Immature natural killer cell (primary cell): ENCODE measurements around the gene ADAM15. TPM values are rescaled to one million over a fixed set of nuclear protein-coding genes. Genes with fewer than 3 reads are reported as not detected.

ENCODE experiments used
- DNase-seq, 3 donors: peaks; one replicate each; pipeline ENCODE4 v3.0.0; 2022; ENCODE audit warnings: mixed read lengths in 1 of 3
- H3K27ac Mint-ChIP-seq, 6 donors: one replicate each; pipeline ENCODE4 v1.8.0; 2020; ENCODE audit warnings: mixed read lengths in 6 of 6, mild to moderate bottlenecking in 5 of 6, inconsistent platforms in 4 of 6, moderate library complexity in 3 of 6
- H3K27me3 Mint-ChIP-seq, 3 donors: one replicate each; pipeline ENCODE4 v1.8.0; 2020 to 2021; ENCODE audit warnings: low read depth in 3 of 3, mild to moderate bottlenecking in 3 of 3, mixed read lengths in 3 of 3, moderate library complexity in 3 of 3, inconsistent platforms in 1 of 3
- H3K36me3 Mint-ChIP-seq, 3 donors: one replicate each; pipeline ENCODE4 v1.8.0; 2020; ENCODE audit warnings: mixed read lengths in 3 of 3, inconsistent platforms in 2 of 3, mild to moderate bottlenecking in 2 of 3
- H3K4me1 Mint-ChIP-seq, 2 donors: one replicate each; pipeline ENCODE4 v1.8.0; 2020; ENCODE audit warnings: inconsistent platforms in 2 of 2, mild to moderate bottlenecking in 2 of 2, mixed read lengths in 2 of 2, moderate library complexity in 1 of 2
- H3K4me3 Mint-ChIP-seq, 5 donors: one replicate each; pipeline ENCODE4 v1.8.0; 2020; ENCODE audit warnings: mild to moderate bottlenecking in 5 of 5, mixed read lengths in 5 of 5, inconsistent platforms in 3 of 5, moderate library complexity in 3 of 5
- H3K9me3 Mint-ChIP-seq, 6 donors: one replicate each; pipeline ENCODE4 v1.8.0; 2020; ENCODE audit warnings: mild to moderate bottlenecking in 6 of 6, mixed read lengths in 6 of 6, inconsistent platforms in 4 of 6, moderate library complexity in 3 of 6
- polyA plus RNA-seq, 3 donors: library from polyadenylated mRNA; unstranded; fragments of 300-500 nt; fragmentation: Illumina TruSeq; gene quantifications; one replicate each; pipeline ENCODE4 v1.2.3, GENCODE V29; 2021

The ADAM15 gene, protein sequence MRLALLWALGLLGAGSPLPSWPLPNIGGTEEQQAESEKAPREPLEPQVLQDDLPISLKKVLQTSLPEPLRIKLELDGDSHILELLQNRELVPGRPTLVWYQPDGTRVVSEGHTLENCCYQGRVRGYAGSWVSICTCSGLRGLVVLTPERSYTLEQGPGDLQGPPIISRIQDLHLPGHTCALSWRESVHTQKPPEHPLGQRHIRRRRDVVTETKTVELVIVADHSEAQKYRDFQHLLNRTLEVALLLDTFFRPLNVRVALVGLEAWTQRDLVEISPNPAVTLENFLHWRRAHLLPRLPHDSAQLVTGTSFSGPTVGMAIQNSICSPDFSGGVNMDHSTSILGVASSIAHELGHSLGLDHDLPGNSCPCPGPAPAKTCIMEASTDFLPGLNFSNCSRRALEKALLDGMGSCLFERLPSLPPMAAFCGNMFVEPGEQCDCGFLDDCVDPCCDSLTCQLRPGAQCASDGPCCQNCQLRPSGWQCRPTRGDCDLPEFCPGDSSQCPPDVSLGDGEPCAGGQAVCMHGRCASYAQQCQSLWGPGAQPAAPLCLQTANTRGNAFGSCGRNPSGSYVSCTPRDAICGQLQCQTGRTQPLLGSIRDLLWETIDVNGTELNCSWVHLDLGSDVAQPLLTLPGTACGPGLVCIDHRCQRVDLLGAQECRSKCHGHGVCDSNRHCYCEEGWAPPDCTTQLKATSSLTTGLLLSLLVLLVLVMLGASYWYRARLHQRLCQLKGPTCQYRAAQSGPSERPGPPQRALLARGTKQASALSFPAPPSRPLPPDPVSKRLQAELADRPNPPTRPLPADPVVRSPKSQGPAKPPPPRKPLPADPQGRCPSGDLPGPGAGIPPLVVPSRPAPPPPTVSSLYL
- 10 to 100 TPM; 10.4 to 27.1 (median 24.3) TPM for polyA plus RNA-seq

DNA sequence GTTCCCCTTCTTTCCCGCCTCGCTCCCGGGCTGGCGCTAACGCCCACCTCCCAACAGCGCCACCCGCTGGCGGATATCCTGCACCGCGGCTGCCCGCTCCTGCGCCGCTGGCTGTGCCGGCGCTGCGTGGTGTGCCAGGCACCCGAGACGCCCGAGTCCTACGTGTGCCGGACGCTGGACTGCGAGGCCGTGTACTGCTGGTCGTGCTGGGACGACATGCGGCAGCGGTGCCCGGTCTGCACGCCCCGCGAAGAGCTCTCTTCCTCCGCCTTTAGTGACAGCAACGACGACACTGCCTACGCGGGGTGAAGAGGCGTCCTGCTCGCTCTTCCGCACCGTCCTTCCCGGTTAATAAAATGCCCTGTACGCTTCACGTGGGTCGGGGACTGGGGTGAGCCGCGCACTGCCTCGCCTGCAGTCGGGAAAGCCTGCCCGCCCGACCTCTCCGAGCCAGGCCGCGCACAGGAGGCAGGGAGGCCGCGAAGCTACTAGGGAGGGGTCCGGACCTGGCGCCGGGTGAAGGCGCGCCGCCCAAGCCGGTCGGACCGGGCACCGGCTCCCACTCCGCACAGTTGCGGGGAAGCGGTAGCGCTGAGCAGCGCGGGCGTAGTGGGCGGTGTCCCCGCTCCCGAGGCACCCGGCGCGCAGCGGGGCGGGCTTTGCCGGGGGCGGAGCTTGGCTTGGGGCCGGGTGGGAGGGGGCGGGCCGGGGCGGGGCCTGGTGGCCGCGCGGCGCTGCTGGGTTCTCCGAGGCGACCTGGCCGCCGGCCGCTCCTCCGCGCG lies at the start of gene ADAM15:
ADAM15 (plus strand) TSS at position 757 of the 782 bp plus-strand sequence. CDS start 71 bp downstream, outside the sequence.
- Mint-ChIP-seq H3K4me3 (peak within 1 kb of the TSS; percentile 84 to 89 (median 87)), H3K27me3 (peaks cover 0 to 3% (median 1%) of the 10 kb centered on the region in 3 donors), H3K27ac (peak within 1 kb of the TSS in 5 of 6 donors; percentile 56 to 88 (median 76)), H3K9me3 (no peaks in the 10 kb centered on the region), H3K36me3 (no peaks in the 10 kb centered on the region), H3K4me1 (peaks cover 24 to 28% of the 10 kb centered on the region in 2 donors)
- peak; percentile 74 to 80 (median 78) for DNase-seq

DNA sequence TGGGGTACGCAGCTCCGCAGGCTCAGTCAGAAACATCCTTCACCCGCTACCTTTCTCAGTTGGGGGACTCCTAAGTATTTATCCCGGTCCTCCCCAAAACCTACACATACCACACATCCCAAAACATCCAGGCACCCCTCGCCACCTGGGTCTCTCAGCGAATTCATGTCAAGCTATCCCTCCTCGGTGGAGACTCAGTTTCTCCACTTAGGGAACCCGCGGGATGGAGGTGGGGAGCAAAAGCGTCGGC lies 49.8 kb upstream of the ADAM15 start:
- Mint-ChIP-seq H3K9me3 (no peaks in the 10 kb centered on the region), H3K4me1 (peaks cover 45 to 47% of the 10 kb centered on the region in 2 donors), H3K27ac (peak overlapping the region; percentile 79 to 89 (median 86)), H3K36me3 (no peaks in the 10 kb centered on the region), H3K4me3 (peak overlapping the region; percentile 86 to 97 (median 93)), H3K27me3 (peaks cover 2 to 8% (median 2%) of the 10 kb centered on the region in 3 donors)
- DNase-seq: no peak

DNA sequence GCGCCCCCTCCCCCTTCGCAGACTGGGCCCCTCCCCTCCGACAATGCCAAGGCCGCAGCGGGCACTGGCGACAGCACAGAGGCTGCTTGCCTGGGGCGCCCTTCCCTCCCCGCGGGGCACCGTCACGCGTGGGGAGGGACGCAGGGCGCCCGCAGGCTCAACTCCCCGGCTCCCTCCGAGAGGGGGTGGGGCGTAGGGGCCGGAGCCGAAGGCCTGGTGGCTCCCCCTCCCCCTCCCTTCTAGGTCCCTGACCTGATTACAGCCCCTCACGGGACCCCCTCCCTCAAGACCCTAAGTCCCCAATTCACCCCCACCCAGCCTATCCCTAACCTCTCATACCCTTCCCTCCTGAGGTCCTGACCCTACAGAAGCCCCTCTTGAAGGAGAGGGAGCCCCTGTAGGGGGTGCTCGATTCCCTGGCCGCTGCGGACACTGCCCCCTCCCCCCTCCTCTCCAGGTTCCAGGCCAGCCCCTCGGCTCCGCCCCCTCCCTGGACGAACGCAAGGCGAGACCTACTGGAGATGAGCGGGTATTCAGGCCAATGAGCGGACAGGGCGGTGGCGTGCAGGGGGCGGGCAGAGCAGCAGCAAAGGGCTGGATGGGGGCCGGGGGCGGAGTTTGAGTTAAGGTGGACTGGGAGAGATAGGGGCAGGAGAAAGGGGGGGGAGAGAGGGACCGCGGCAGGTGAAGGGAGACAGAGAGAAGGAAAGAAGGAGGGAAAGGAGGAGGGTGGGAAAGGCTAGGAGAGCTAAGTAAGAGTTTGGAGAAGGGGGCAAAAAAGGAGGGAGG lies 49.2 kb upstream of the ADAM15 start:
- peak; percentile 97 for DNase-seq
- H3K36me3 Mint-ChIP-seq: no peaks in the 10 kb centered on the region
- peaks cover 2 to 8% (median 2%) of the 10 kb centered on the region in 3 donors for H3K27me3 Mint-ChIP-seq
- H3K4me1 Mint-ChIP-seq: peaks cover 50 to 52% of the 10 kb centered on the region in 2 donors
- no peaks in the 10 kb centered on the region for H3K9me3 Mint-ChIP-seq
- H3K27ac Mint-ChIP-seq: peak overlapping the region; percentile 81 to 98 (median 90)
- peak overlapping the region; percentile 89 to 97 (median 93) for H3K4me3 Mint-ChIP-seq

DNA sequence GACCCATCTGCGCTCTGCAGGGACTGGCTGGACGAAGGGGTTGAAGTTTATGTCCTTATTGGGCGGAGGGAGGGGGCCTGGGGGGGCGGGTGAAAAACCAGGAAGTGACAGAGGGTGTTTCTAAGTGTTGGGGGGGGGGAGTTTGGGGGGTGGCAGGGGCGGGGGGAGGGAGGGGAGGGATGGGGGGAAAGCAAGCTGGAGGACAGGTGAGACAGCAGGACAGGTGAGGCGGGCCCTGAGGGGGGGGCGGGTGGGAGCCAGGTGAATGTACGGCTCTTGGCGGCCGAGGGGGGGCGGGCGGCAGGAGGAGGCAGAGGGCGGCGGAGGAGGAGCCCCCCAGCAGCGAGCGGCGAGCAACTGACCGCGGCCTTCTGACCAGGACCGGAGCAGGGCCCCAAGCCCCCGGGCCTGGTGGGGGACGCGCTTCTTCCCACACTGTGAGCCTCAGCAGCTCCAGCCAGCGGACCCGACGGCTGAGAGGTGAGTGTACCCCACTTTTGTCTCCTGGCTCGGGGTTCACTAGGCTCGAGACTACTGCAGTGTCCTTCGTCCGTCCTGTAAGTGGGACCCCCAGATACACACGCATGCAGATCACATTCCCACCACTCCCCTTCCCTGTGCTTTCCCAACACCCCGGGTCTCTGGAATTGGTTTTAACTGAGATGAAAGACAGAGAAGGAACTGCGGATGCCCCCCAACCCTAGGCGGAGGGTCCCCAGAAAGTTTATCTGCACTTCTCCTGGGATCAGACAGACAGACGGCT lies 48.5 kb upstream of the ADAM15 start, which contains the start of gene ZBTB7B:
ZBTB7B (plus strand) TSS at position 339 of the 763 bp plus-strand sequence. CDS start 11,859 bp downstream, outside the sequence.
- peak within 1 kb of the TSS; percentile 95 to 98 (median 97) for H3K4me3 Mint-ChIP-seq
- H3K27me3 Mint-ChIP-seq: peaks cover 2 to 8% (median 2%) of the 10 kb centered on the region in 3 donors
- H3K9me3 Mint-ChIP-seq: no peaks in the 10 kb centered on the region
- peak in 1 of 3 donors; percentile 28 for DNase-seq
- peaks cover 53% of the 10 kb centered on the region in 2 donors for H3K4me1 Mint-ChIP-seq
- H3K27ac Mint-ChIP-seq: peak within 1 kb of the TSS; percentile 85 to 98 (median 90)
- H3K36me3 Mint-ChIP-seq: no peaks in the 10 kb centered on the region

DNA sequence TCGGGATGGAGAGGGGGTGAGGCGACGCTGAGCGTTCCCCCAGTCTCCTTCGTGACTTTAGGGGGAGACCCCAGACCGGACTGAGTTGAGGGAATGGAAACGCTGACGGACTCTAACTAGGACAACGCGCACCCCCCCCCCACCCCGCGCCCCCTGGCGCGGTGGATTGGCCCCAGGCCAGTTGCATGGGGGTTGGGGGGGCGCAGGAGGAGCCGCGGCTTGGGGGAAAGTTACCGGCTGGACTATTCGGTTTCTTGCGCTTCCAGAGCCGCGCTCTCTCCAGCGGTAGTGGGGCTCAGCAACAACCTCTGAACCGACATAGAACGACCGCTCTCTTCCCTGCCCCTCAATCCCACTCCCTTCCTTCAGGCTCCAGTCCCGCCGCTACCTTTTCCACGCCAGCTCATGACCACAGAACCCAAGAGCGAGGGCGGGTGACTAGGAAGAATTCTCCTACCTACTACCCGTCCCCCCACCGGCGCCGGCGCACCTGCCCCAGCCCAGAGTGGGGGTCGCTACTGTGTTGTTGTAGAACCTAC lies 47.8 kb upstream of the ADAM15 start:
- Mint-ChIP-seq H3K27me3 (peaks cover 2 to 8% (median 2%) of the 10 kb centered on the region in 3 donors), H3K4me1 (peaks cover 51 to 53% of the 10 kb centered on the region in 2 donors)

DNA sequence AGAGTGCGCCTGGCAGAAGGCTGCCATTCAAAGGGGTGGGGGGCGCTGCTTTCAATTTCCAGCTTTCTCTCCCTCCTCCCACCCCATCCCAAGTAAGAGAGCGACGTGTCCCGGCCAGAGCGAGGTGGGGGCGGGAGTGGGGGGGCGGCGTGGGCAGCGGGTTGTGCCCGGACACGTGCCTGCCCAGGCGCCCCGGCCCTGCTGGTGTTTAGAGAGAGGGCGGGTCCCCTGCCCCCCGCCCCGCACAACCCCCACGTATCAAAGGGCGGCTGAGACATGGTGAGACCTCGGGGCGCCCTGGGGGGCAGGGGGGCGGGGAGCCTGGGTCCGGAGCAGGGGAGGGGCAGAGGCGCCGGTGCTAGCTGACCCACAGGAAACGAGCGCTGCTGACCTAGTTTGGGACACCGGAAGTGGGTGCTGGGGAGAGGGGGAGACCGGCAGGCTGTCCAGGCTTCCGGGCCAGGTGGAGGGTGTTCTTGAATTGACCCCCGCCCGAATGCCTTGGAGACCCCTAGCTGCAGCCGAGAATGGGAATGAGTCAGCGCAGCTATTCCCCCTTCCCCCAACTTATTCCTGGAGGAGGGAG lies 47.3 kb upstream of the ADAM15 start:
- Mint-ChIP-seq H3K4me3 (peak overlapping the region; percentile 95 to 98 (median 97)), H3K27me3 (peaks cover 2 to 8% (median 2%) of the 10 kb centered on the region in 3 donors), H3K36me3 (no peaks in the 10 kb centered on the region), H3K9me3 (peaks cover 0 to 1% (median 0%) of the 10 kb centered on the region in 6 donors), H3K4me1 (peaks cover 50 to 53% of the 10 kb centered on the region in 2 donors), H3K27ac (peak overlapping the region; percentile 87 to 93 (median 90))
- DNase-seq: no peak

More for the DNA sequence above, 47.8 kb upstream of the ADAM15 start:
- Mint-ChIP-seq H3K27ac (peak overlapping the region; percentile 85 to 93 (median 90)), H3K36me3 (no peaks in the 10 kb centered on the region), H3K4me3 (peak overlapping the region; percentile 95 to 98 (median 97)), H3K9me3 (no peaks in the 10 kb centered on the region)
- DNase-seq: no peak

DNA sequence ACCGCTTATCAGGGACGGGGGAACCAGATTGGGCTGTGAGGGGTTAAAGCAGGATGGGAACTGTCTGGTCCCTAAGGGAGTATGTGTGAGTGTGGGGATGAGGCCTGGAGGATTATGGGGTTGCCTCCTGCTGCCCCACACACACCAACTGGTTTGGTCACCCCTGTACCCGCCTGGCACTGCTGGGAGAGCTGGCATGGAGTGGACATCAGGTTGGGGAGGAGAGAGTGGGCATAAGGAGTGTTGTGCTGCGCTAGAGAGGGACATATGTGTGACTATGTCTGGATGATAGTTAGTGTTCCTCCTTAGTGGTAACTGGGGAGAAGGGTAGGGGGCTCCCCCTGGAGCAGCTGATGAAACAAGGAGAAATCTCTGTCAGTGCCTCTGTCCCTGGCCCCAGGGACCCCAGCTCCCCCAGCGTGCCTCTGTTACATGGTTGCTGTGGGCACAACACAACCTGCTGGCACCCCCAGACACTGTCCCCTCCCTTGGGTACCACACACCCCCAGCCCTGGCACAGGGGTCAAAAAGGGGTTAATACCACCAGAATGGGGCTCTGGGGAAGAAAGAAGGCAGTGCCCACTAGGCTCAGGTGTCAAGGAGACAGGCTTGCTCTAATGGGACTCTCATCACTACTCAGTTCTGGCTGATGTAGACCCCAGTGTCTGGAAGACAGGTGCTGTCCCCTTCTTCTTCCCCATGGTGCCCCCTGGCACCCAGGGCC lies 46.6 kb upstream of the ADAM15 start:
- Mint-ChIP-seq H3K27me3 (peaks cover 2 to 8% (median 2%) of the 10 kb centered on the region in 3 donors), H3K4me1 (peaks cover 51 to 54% of the 10 kb centered on the region in 2 donors)

DNA sequence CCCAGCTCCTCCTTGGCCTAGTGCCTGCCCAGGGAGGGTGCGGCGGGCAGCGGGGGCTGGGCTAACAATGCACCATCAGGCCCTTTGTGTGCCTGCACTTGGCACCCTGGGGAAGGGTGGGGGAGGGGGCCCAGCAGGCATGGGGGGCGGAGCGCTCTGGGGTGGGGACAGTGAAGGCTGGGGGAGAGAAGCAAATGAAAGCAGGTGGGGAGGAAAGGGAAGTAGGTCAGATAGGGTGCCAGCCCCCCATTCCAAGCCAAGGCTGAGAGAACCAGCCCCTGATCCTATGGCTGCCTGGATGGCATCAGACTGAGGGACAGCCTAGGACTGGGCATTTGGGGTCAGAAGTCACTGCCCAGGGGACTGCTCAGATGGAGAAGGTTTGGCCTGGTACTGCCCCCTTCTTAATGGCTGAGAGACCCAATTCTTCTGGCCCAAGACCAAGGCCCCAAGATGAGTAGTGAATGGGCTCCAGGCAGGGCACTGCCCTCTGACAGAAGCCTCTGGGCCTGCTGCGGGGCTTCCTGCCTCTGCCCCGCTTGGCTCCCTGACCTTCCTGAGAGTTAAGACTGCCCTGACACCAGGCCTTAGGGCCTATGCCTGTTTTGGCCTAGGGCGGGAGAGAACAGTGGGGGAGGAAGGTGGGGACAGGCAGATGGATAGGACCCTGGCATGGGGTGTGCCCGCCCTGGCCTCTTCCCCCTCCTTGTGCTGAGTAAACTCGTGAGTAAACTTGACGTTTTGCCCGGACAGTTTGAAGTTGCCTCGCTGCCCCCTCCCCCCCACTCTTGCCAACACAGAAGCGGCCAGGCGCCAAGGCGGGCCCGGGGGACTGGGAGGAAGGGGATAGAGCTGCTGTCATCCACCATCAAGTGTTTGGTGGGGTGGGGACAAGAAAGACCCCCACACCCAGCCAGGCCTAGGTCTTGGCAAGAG lies 45.8 kb upstream of the ADAM15 start:
- no peak for DNase-seq
- Mint-ChIP-seq H3K4me3 (peak overlapping the region; percentile 27 to 62 (median 58)), H3K36me3 (no peaks in the 10 kb centered on the region), H3K9me3 (peaks cover 0 to 1% (median 0%) of the 10 kb centered on the region in 6 donors), H3K4me1 (peaks cover 52 to 54% of the 10 kb centered on the region in 2 donors), H3K27ac (peak overlapping the region; percentile 61 to 91 (median 82)), H3K27me3 (peaks cover 0 to 5% (median 2%) of the 10 kb centered on the region in 3 donors)

More for the DNA sequence above, 46.6 kb upstream of the ADAM15 start:
- Mint-ChIP-seq H3K27ac (peak overlapping the region; percentile 87 to 92 (median 88)), H3K4me3 (peak overlapping the region; percentile 79 to 98 (median 95)), H3K36me3 (no peaks in the 10 kb centered on the region), H3K9me3 (peaks cover 0 to 1% (median 0%) of the 10 kb centered on the region in 6 donors)
- no peak for DNase-seq

DNA sequence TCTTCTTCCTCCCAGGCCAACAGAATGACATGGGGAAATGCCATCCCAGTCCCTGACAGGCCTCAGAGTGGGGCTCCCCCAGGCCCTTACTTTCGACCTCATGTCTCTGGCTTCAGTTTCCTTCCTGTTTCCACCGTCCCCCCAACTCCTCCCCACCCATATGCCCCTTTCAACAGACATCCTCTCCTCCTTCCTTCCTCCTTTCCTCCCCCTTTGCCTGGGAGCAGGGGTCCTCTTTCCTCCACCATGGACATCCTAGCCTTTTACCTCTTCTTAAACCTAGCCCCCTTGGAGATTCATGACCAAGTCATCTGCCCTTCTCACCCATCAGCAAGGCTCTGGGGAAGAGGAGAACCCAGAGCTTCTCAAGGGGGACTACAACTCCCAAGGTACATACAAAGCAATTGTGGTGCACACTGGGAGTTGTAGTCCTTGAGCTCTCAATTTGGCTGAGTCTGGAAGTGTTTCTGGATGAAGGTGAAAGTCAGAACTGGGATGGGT lies 44.5 kb upstream of the ADAM15 start:
- DNase-seq: no peak
- peak overlapping the region in 4 of 5 donors; percentile 7 to 63 (median 27) for H3K4me3 Mint-ChIP-seq
- H3K27ac Mint-ChIP-seq: peak overlapping the region; percentile 61 to 91 (median 80)
- H3K4me1 Mint-ChIP-seq: peaks cover 58 to 60% of the 10 kb centered on the region in 2 donors
- peaks cover 0 to 1% (median 0%) of the 10 kb centered on the region in 6 donors for H3K9me3 Mint-ChIP-seq
- peaks cover 0 to 3% (median 2%) of the 10 kb centered on the region in 3 donors for H3K27me3 Mint-ChIP-seq
- no peaks in the 10 kb centered on the region for H3K36me3 Mint-ChIP-seq
